ENCODE data around the gene OR2M2. TPM values are rescaled to one million over a fixed set of nuclear protein-coding genes. Genes with fewer than 3 reads are reported as not detected.

OR2M2 gene, protein sequence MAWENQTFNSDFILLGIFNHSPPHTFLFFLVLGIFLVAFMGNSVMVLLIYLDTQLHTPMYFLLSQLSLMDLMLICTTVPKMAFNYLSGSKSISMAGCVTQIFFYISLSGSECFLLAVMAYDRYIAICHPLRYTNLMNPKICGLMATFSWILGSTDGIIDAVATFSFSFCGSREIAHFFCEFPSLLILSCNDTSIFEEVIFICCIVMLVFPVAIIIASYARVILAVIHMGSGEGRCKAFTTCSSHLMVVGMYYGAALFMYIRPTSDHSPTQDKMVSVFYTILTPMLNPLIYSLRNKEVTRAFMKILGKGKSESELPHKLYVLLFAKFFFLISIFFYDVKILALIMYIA
- total RNA-seq, result not detected in 2 replicates
- long read RNA-seq, result 0 reads

DNA sequence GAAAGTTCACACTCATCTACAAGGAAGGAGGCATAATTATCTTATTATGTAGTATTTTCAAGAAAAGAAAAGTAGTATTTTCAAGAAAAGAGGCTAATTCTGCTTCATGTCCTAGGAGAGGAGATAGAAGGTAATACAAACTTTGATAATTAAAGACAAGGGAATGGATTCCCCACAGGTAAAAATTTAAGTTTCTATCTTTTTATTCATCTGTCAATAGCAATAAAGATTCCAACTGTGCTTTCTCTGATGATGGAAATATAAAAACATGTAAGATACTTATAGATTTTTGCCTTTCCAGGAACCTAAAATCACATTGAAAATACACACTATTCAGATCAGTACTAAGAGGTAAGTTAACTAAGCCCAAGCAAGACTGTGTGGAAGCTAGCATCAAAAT is at the start of gene OR2M2:
Gene OR2M2, plus strand, starts transcription at position 301 of the 400 bp plus-strand sequence. CDS start 5,165 bp downstream, outside the sequence.
- DNase-seq (ENCODE audit: low read depth, low spot score), result no peak
- peaks cover 9% of the 10 kb centered on the region for H3K9me3 Mint-ChIP-seq
- no peaks in the 10 kb centered on the region for H3K36me3 Mint-ChIP-seq (ENCODE audit: low read depth)
- no peaks in the 10 kb centered on the region for H3K27me3 Mint-ChIP-seq (ENCODE audit: low read depth)
- no peaks in the 10 kb centered on the region for H3K4me1 Mint-ChIP-seq
- H3K27ac Mint-ChIP-seq (ENCODE audit: unreplicated experiment), result no peak within 1 kb of the TSS
- no peak within 1 kb of the TSS for H3K4me3 Mint-ChIP-seq
- TF ChIP-seq, protein P1, sequence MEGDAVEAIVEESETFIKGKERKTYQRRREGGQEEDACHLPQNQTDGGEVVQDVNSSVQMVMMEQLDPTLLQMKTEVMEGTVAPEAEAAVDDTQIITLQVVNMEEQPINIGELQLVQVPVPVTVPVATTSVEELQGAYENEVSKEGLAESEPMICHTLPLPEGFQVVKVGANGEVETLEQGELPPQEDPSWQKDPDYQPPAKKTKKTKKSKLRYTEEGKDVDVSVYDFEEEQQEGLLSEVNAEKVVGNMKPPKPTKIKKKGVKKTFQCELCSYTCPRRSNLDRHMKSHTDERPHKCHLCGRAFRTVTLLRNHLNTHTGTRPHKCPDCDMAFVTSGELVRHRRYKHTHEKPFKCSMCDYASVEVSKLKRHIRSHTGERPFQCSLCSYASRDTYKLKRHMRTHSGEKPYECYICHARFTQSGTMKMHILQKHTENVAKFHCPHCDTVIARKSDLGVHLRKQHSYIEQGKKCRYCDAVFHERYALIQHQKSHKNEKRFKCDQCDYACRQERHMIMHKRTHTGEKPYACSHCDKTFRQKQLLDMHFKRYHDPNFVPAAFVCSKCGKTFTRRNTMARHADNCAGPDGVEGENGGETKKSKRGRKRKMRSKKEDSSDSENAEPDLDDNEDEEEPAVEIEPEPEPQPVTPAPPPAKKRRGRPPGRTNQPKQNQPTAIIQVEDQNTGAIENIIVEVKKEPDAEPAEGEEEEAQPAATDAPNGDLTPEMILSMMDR (conservative IDR thresholded peaks at IDR 0.05), result no peak

DNA sequence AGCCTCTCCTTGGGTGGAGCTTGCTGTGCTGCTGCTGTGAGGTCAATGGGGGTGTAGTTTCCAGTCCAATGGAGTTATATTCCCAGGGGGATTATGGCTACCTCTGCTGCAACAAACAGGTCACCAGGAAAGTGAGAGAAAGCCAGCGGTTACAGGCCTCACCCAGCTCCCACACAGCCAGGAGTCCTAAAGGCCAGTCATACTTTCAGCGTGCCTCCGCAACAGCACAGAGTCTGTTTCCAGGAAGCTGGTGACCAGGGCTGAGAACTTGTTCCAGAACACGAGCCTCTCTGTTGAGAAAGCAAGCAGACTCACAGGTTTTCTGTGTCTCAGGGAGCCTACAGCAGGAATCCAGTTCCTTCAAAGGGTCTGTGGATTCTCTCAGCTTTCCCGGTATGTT is 47.0 kb upstream of the OR2M2 start:
- H3K4me3 Mint-ChIP-seq, result no peak overlapping the region
- no peak for DNase-seq (ENCODE audit: low read depth, low spot score)
- peaks cover 1% of the 10 kb centered on the region for H3K36me3 Mint-ChIP-seq (ENCODE audit: low read depth)
- TF ChIP-seq, protein P1 (conservative IDR thresholded peaks at IDR 0.05), result no peak
- H3K27me3 Mint-ChIP-seq (ENCODE audit: low read depth), result no peaks in the 10 kb centered on the region
- H3K4me1 Mint-ChIP-seq, result no peaks in the 10 kb centered on the region
- peaks cover 31% of the 10 kb centered on the region for H3K9me3 Mint-ChIP-seq
- no peak overlapping the region for H3K27ac Mint-ChIP-seq (ENCODE audit: unreplicated experiment)

- Mint-ChIP-seq H3K4me3 (no peak overlapping the region), H3K27ac (ENCODE audit: unreplicated experiment) (no peak overlapping the region), H3K9me3 (peaks cover 22% of the 10 kb centered on the region), H3K27me3 (ENCODE audit: low read depth) (no peaks in the 10 kb centered on the region), H3K4me1 (no peaks in the 10 kb centered on the region), H3K36me3 (ENCODE audit: low read depth) (peaks cover 2% of the 10 kb centered on the region)
- TF ChIP-seq, protein P1 (conservative IDR thresholded peaks at IDR 0.05), result no peak
- DNase-seq (ENCODE audit: low read depth, low spot score), result no peak
Measured at GRCh38 chr1:248136811-248137210, 37.8 kb upstream of the OR2M2 start.

GRCh38 chr1:248140846-248141245 is 33.8 kb upstream of the OR2M2 start:
- H3K4me3 Mint-ChIP-seq, result no peak overlapping the region
- no peak overlapping the region for H3K27ac Mint-ChIP-seq (ENCODE audit: unreplicated experiment)
- H3K36me3 Mint-ChIP-seq (ENCODE audit: low read depth), result peaks cover 13% of the 10 kb centered on the region
- H3K9me3 Mint-ChIP-seq, result peaks cover 31% of the 10 kb centered on the region
- no peaks in the 10 kb centered on the region for H3K27me3 Mint-ChIP-seq (ENCODE audit: low read depth)
- no peaks in the 10 kb centered on the region for H3K4me1 Mint-ChIP-seq
- TF ChIP-seq, protein P1 (conservative IDR thresholded peaks at IDR 0.05), result no peak
- DNase-seq (ENCODE audit: low read depth, low spot score), result no peak

GRCh38 chr1:248143311-248143710 is 31.3 kb upstream of the OR2M2 start:
- TF ChIP-seq, protein P1 (conservative IDR thresholded peaks at IDR 0.05), result no peak
- Mint-ChIP-seq H3K36me3 (ENCODE audit: low read depth) (peaks cover 13% of the 10 kb centered on the region), H3K27me3 (ENCODE audit: low read depth) (no peaks in the 10 kb centered on the region), H3K9me3 (peaks cover 40% of the 10 kb centered on the region), H3K27ac (ENCODE audit: unreplicated experiment) (no peak overlapping the region), H3K4me3 (no peak overlapping the region), H3K4me1 (no peaks in the 10 kb centered on the region)
- DNase-seq (ENCODE audit: low read depth, low spot score), result no peak
